Stimulated activated effector memory CD8-positive, alpha-beta T cell treated with anti-CD3 and anti-CD28 coated beads, Interleukin-12 subunit alpha, Interleukin-12 subunit beta, amount 100 ng/mL, for 72 hours (primary cell): ENCODE measurements around the gene MACC1.
"Not testable (repeated sequence)": the region's sequence is repeated elsewhere in the genome, so short reads cannot be mapped to it uniquely, and the experiment has no call there.

Experiments
- ATAC-seq: fragments of 150-1000 bp; cut with Tn5 transposase; 2 replicates; pipeline ENCODE4 v1.10.0; 2021
- DNase-seq, 2 donors: peaks; one replicate each; pipeline ENCODE4 v3.0.0; 2021 to 2022; ENCODE audit warnings: low spot score in 2 of 2
- H3K27ac Mint-ChIP-seq: one replicate; pipeline ENCODE4 v1.8.0; 2022; ENCODE audit warnings: mild to moderate bottlenecking, mixed read lengths
- H3K36me3 Mint-ChIP-seq: one replicate; pipeline ENCODE4 v1.8.0; 2022; ENCODE audit warnings: mild to moderate bottlenecking, mixed read lengths
- H3K4me1 Mint-ChIP-seq: one replicate; pipeline ENCODE4 v1.8.0; 2022; ENCODE audit warnings: mixed read lengths
- H3K4me3 Mint-ChIP-seq: one replicate; pipeline ENCODE4 v1.8.0; 2022; ENCODE audit warnings: mild to moderate bottlenecking, mixed read lengths
- H3K9me3 Mint-ChIP-seq: one replicate; pipeline ENCODE4 v1.8.0; 2022; ENCODE audit warnings: mixed read lengths

MACC1 gene

GRCh38 chr7:20219446-20220292 is 2.5 kb upstream of the MACC1 start:
- H3K4me3 Mint-ChIP-seq, result no peak overlapping the region
- H3K9me3 Mint-ChIP-seq, result peaks cover 8% of the 10 kb centered on the region
- ATAC-seq (peak; percentile 56), DNase-seq (no peak)
- peak overlapping the region; percentile 75 for H3K27ac Mint-ChIP-seq
- H3K36me3 Mint-ChIP-seq, result no peaks in the 10 kb centered on the region
- H3K4me1 Mint-ChIP-seq, result peaks cover 15% of the 10 kb centered on the region

GRCh38 chr7:20219062-20219445 is 1.9 kb upstream of the MACC1 start:
- ATAC-seq, result no peak
- DNase-seq, result no peak
- Mint-ChIP-seq H3K9me3 (peaks cover 8% of the 10 kb centered on the region), H3K4me1 (peaks cover 15% of the 10 kb centered on the region), H3K4me3 (no peak overlapping the region), H3K27ac (peak overlapping the region; percentile 75), H3K36me3 (no peaks in the 10 kb centered on the region)

GRCh38 chr7:20218279-20218678 is 1.1 kb upstream of the MACC1 start:
- no peaks in the 10 kb centered on the region for H3K36me3 Mint-ChIP-seq
- H3K27ac Mint-ChIP-seq, result no peak overlapping the region
- DNase-seq (no peak), ATAC-seq (no peak)
- H3K4me3 Mint-ChIP-seq, result no peak overlapping the region
- peaks cover 15% of the 10 kb centered on the region for H3K4me1 Mint-ChIP-seq
- H3K9me3 Mint-ChIP-seq, result peaks cover 8% of the 10 kb centered on the region

- Mint-ChIP-seq H3K4me3 (no peak overlapping the region), H3K36me3 (no peaks in the 10 kb centered on the region)
These were observed 663 bp downstream of the MACC1 start for GRCh38 chr7:20216406-20217036.

GRCh38 chr7:20214921-20215669 is 2.1 kb downstream of the MACC1 start:
- Mint-ChIP-seq H3K36me3 (no peaks in the 10 kb centered on the region), H3K4me1 (peaks cover 15% of the 10 kb centered on the region), H3K4me3 (no peak overlapping the region), H3K9me3 (peaks cover 12% of the 10 kb centered on the region), H3K27ac (no peak overlapping the region)
- ATAC-seq (no peak), DNase-seq (no peak)

More at GRCh38 chr7:20216406-20217036, 663 bp downstream of the MACC1 start:
- Mint-ChIP-seq H3K4me1 (peaks cover 15% of the 10 kb centered on the region), H3K9me3 (peaks cover 8% of the 10 kb centered on the region), H3K27ac (no peak overlapping the region)
- ATAC-seq (no peak), DNase-seq (no peak)

GRCh38 chr7:20214132-20214531 is 3.1 kb downstream of the MACC1 start:
- DNase-seq (no peak), ATAC-seq (no peak)
- Mint-ChIP-seq H3K4me3 (no peak overlapping the region), H3K4me1 (peaks cover 9% of the 10 kb centered on the region), H3K36me3 (no peaks in the 10 kb centered on the region), H3K27ac (no peak overlapping the region), H3K9me3 (peaks cover 8% of the 10 kb centered on the region)

GRCh38 chr7:20213378-20213777 is 3.8 kb downstream of the MACC1 start:
- Mint-ChIP-seq H3K9me3 (peaks cover 8% of the 10 kb centered on the region), H3K36me3 (no peaks in the 10 kb centered on the region), H3K4me3 (no peak overlapping the region), H3K27ac (no peak overlapping the region), H3K4me1 (peaks cover 2% of the 10 kb centered on the region)
- ATAC-seq (no peak), DNase-seq (no peak)

GRCh38 chr7:20211376-20211775 is 5.8 kb downstream of the MACC1 start:
- no peak overlapping the region for H3K4me3 Mint-ChIP-seq
- no peaks in the 10 kb centered on the region for H3K4me1 Mint-ChIP-seq
- H3K9me3 Mint-ChIP-seq, result peaks cover 13% of the 10 kb centered on the region
- no peaks in the 10 kb centered on the region for H3K36me3 Mint-ChIP-seq
- no peak overlapping the region for H3K27ac Mint-ChIP-seq
- DNase-seq (no peak), ATAC-seq (no peak)

- H3K36me3 Mint-ChIP-seq, result no peaks in the 10 kb centered on the region
- no peak overlapping the region for H3K27ac Mint-ChIP-seq
- no peak for ATAC-seq
- no peaks in the 10 kb centered on the region for H3K4me1 Mint-ChIP-seq
- H3K4me3 Mint-ChIP-seq, result no peak overlapping the region
- peaks cover 23% of the 10 kb centered on the region for H3K9me3 Mint-ChIP-seq
- DNase-seq, result no peak
These were observed 8.4 kb downstream of the MACC1 start for GRCh38 chr7:20208651-20209307.

GRCh38 chr7:20207811-20208210 is 9.4 kb downstream of the MACC1 start:
- not testable (repeated sequence) for H3K4me1 Mint-ChIP-seq, ATAC-seq, DNase-seq, H3K27ac Mint-ChIP-seq, H3K4me3 Mint-ChIP-seq, H3K36me3 Mint-ChIP-seq
- peaks cover 23% of the 10 kb centered on the region for H3K9me3 Mint-ChIP-seq

GRCh38 chr7:20206104-20206896 is 10.9 kb downstream of the MACC1 start:
- no peaks in the 10 kb centered on the region for H3K36me3 Mint-ChIP-seq
- DNase-seq (no peak), ATAC-seq (no peak)
- no peaks in the 10 kb centered on the region for H3K4me1 Mint-ChIP-seq
- H3K27ac Mint-ChIP-seq, result no peak overlapping the region
- H3K9me3 Mint-ChIP-seq, result peaks cover 23% of the 10 kb centered on the region
- H3K4me3 Mint-ChIP-seq, result no peak overlapping the region

- H3K36me3 Mint-ChIP-seq, result no peaks in the 10 kb centered on the region
- ATAC-seq (no peak), DNase-seq (no peak)
- H3K4me3 Mint-ChIP-seq, result no peak overlapping the region
- no peak overlapping the region for H3K27ac Mint-ChIP-seq
- peaks cover 15% of the 10 kb centered on the region for H3K9me3 Mint-ChIP-seq
- peaks cover 4% of the 10 kb centered on the region for H3K4me1 Mint-ChIP-seq
These were observed 13.9 kb downstream of the MACC1 start for GRCh38 chr7:20203316-20203715.

GRCh38 chr7:20201380-20201779 is 15.8 kb downstream of the MACC1 start:
- ATAC-seq, result no peak
- Mint-ChIP-seq H3K9me3 (peaks cover 10% of the 10 kb centered on the region), H3K36me3 (no peaks in the 10 kb centered on the region), H3K4me1 (peaks cover 4% of the 10 kb centered on the region), H3K27ac (no peak overlapping the region), H3K4me3 (no peak overlapping the region)
- DNase-seq, result no peak

- Mint-ChIP-seq H3K9me3 (peaks cover 6% of the 10 kb centered on the region), H3K36me3 (no peaks in the 10 kb centered on the region), H3K27ac (no peak overlapping the region), H3K4me1 (peaks cover 4% of the 10 kb centered on the region), H3K4me3 (no peak overlapping the region)
- ATAC-seq (peak; percentile 31), DNase-seq (no peak)
These were observed 16.2 kb downstream of the MACC1 start for GRCh38 chr7:20200971-20201370.
